Memory B cell (primary cell): ENCODE data around the gene DNAH8.
A peak's percentile ranks its signal among the peaks of the same experiment; 100 is the strongest.
"Not testable (repeated sequence)": the region's sequence is repeated elsewhere in the genome, so short reads cannot be mapped to it uniquely, and the experiment has no call there.

Source experiments
- ATAC-seq: fragments of 150-1000 bp; cut with Tn5 transposase; 2 replicates; pipeline ENCODE4 v1.10.0; 2021; ENCODE audit warnings: low read depth, mild to moderate bottlenecking, moderate library complexity
- DNase-seq, 2 donors: peaks; one replicate each; pipeline ENCODE4 v3.0.0; 2022; ENCODE audit warnings: low spot score in 2 of 2
- H3K27ac Mint-ChIP-seq: one replicate; pipeline ENCODE4 v1.8.0; 2022; ENCODE audit warnings: mild to moderate bottlenecking, moderate library complexity, mixed read lengths
- H3K27me3 Mint-ChIP-seq: one replicate; pipeline ENCODE4 v1.8.0; 2022; ENCODE audit warnings: mixed read lengths
- H3K36me3 Mint-ChIP-seq: one replicate; pipeline ENCODE4 v1.8.0; 2022; ENCODE audit warnings: mild to moderate bottlenecking, mixed read lengths
- H3K4me1 Mint-ChIP-seq: one replicate; pipeline ENCODE4 v1.8.0; 2022; ENCODE audit warnings: mixed read lengths
- H3K4me3 Mint-ChIP-seq: one replicate; pipeline ENCODE4 v1.8.0; 2022; ENCODE audit warnings: mild to moderate bottlenecking, moderate library complexity, mixed read lengths
- H3K9me3 Mint-ChIP-seq: one replicate; pipeline ENCODE4 v1.8.0; 2022; ENCODE audit warnings: mixed read lengths

Gene DNAH8

GRCh38 chr6:38867726-38868125 is 152.6 kb downstream of the DNAH8 start:
- H3K4me1 Mint-ChIP-seq, result peaks cover 4% of the 10 kb centered on the region
- peaks cover 1% of the 10 kb centered on the region for H3K27me3 Mint-ChIP-seq
- no peak for ATAC-seq
- H3K9me3 Mint-ChIP-seq, result peaks cover 1% of the 10 kb centered on the region
- no peak overlapping the region for H3K4me3 Mint-ChIP-seq
- no peak overlapping the region for H3K27ac Mint-ChIP-seq
- no peaks in the 10 kb centered on the region for H3K36me3 Mint-ChIP-seq
- DNase-seq, result no peak

- Mint-ChIP-seq H3K27me3 (peaks cover 3% of the 10 kb centered on the region), H3K9me3 (no peaks in the 10 kb centered on the region), H3K4me1 (peaks cover 4% of the 10 kb centered on the region), H3K36me3 (peaks cover 1% of the 10 kb centered on the region), H3K27ac (no peak overlapping the region), H3K4me3 (no peak overlapping the region)
- no peak for ATAC-seq
- peak; percentile 28 to 43 for DNase-seq
These were observed 156.8 kb downstream of the DNAH8 start for GRCh38 chr6:38871741-38872568.

- peaks cover 5% of the 10 kb centered on the region for H3K27me3 Mint-ChIP-seq
- no peak overlapping the region for H3K27ac Mint-ChIP-seq
- no peak for DNase-seq
- H3K9me3 Mint-ChIP-seq, result peaks cover 1% of the 10 kb centered on the region
- peaks cover 1% of the 10 kb centered on the region for H3K36me3 Mint-ChIP-seq
- ATAC-seq, result no peak
- no peak overlapping the region for H3K4me3 Mint-ChIP-seq
- peaks cover 4% of the 10 kb centered on the region for H3K4me1 Mint-ChIP-seq
These were observed 157.9 kb downstream of the DNAH8 start for GRCh38 chr6:38873001-38873400.

GRCh38 chr6:38873816-38874215 is 158.7 kb downstream of the DNAH8 start:
- H3K4me1 Mint-ChIP-seq, H3K27ac Mint-ChIP-seq, H3K27me3 Mint-ChIP-seq, H3K9me3 Mint-ChIP-seq, ATAC-seq, DNase-seq, H3K4me3 Mint-ChIP-seq, H3K36me3 Mint-ChIP-seq: not testable (repeated sequence)

- ATAC-seq (no peak), DNase-seq (no peak)
- Mint-ChIP-seq H3K36me3 (peaks cover 1% of the 10 kb centered on the region), H3K27ac (no peak overlapping the region), H3K9me3 (peaks cover 1% of the 10 kb centered on the region), H3K4me3 (no peak overlapping the region), H3K4me1 (peaks cover 4% of the 10 kb centered on the region), H3K27me3 (peaks cover 5% of the 10 kb centered on the region)
These were observed 161.4 kb downstream of the DNAH8 start for GRCh38 chr6:38876475-38876874.

GRCh38 chr6:38877721-38878120 is 162.6 kb downstream of the DNAH8 start:
- Mint-ChIP-seq H3K36me3 (peaks cover 1% of the 10 kb centered on the region), H3K9me3 (peaks cover 1% of the 10 kb centered on the region), H3K27ac (no peak overlapping the region), H3K27me3 (peaks cover 5% of the 10 kb centered on the region), H3K4me3 (no peak overlapping the region), H3K4me1 (no peaks in the 10 kb centered on the region)
- ATAC-seq (no peak), DNase-seq (no peak)

GRCh38 chr6:38882157-38882556 is 167.0 kb downstream of the DNAH8 start:
- ATAC-seq (no peak), DNase-seq (no peak)
- Mint-ChIP-seq H3K9me3 (peaks cover 1% of the 10 kb centered on the region), H3K27me3 (peaks cover 3% of the 10 kb centered on the region), H3K36me3 (no peaks in the 10 kb centered on the region), H3K4me1 (no peaks in the 10 kb centered on the region), H3K4me3 (no peak overlapping the region), H3K27ac (no peak overlapping the region)

GRCh38 chr6:38897507-38897906 is 182.4 kb downstream of the DNAH8 start:
- no peak overlapping the region for H3K27ac Mint-ChIP-seq
- no peak for DNase-seq
- no peaks in the 10 kb centered on the region for H3K27me3 Mint-ChIP-seq
- no peaks in the 10 kb centered on the region for H3K4me1 Mint-ChIP-seq
- no peak overlapping the region for H3K4me3 Mint-ChIP-seq
- H3K9me3 Mint-ChIP-seq, result no peaks in the 10 kb centered on the region
- no peak for ATAC-seq
- no peaks in the 10 kb centered on the region for H3K36me3 Mint-ChIP-seq

- Mint-ChIP-seq H3K4me1 (no peaks in the 10 kb centered on the region), H3K27ac (no peak overlapping the region), H3K9me3 (no peaks in the 10 kb centered on the region), H3K27me3 (peaks cover 3% of the 10 kb centered on the region), H3K4me3 (no peak overlapping the region), H3K36me3 (no peaks in the 10 kb centered on the region)
- no peak for ATAC-seq
- DNase-seq, result no peak
These were observed 186.9 kb downstream of the DNAH8 start for GRCh38 chr6:38901802-38902522.

GRCh38 chr6:38906582-38906981 is 191.5 kb downstream of the DNAH8 start:
- H3K27me3 Mint-ChIP-seq, result peaks cover 3% of the 10 kb centered on the region
- no peak overlapping the region for H3K4me3 Mint-ChIP-seq
- no peaks in the 10 kb centered on the region for H3K36me3 Mint-ChIP-seq
- ATAC-seq (no peak), DNase-seq (no peak)
- no peak overlapping the region for H3K27ac Mint-ChIP-seq
- H3K4me1 Mint-ChIP-seq, result no peaks in the 10 kb centered on the region
- no peaks in the 10 kb centered on the region for H3K9me3 Mint-ChIP-seq

GRCh38 chr6:38907264-38907663 is 192.2 kb downstream of the DNAH8 start:
- H3K9me3 Mint-ChIP-seq, result no peaks in the 10 kb centered on the region
- H3K36me3 Mint-ChIP-seq, result no peaks in the 10 kb centered on the region
- peaks cover 3% of the 10 kb centered on the region for H3K27me3 Mint-ChIP-seq
- DNase-seq (no peak), ATAC-seq (no peak)
- no peak overlapping the region for H3K4me3 Mint-ChIP-seq
- H3K4me1 Mint-ChIP-seq, result no peaks in the 10 kb centered on the region
- H3K27ac Mint-ChIP-seq, result no peak overlapping the region

- no peak for ATAC-seq
- no peaks in the 10 kb centered on the region for H3K4me1 Mint-ChIP-seq
- no peak overlapping the region for H3K27ac Mint-ChIP-seq
These were observed 194.1 kb downstream of the DNAH8 start for GRCh38 chr6:38909015-38909730.

GRCh38 chr6:38910207-38910606 is 195.1 kb downstream of the DNAH8 start:
- no peaks in the 10 kb centered on the region for H3K36me3 Mint-ChIP-seq
- H3K27ac Mint-ChIP-seq, result no peak overlapping the region
- no peaks in the 10 kb centered on the region for H3K27me3 Mint-ChIP-seq
- no peak for DNase-seq
- no peaks in the 10 kb centered on the region for H3K4me1 Mint-ChIP-seq
- H3K9me3 Mint-ChIP-seq, result no peaks in the 10 kb centered on the region
- no peak for ATAC-seq
- no peak overlapping the region for H3K4me3 Mint-ChIP-seq

More at GRCh38 chr6:38909015-38909730, 194.1 kb downstream of the DNAH8 start:
- no peak for DNase-seq
- no peaks in the 10 kb centered on the region for H3K36me3 Mint-ChIP-seq
- peaks cover under 1% of the 10 kb centered on the region for H3K27me3 Mint-ChIP-seq
- no peaks in the 10 kb centered on the region for H3K9me3 Mint-ChIP-seq
- H3K4me3 Mint-ChIP-seq, result no peak overlapping the region

GRCh38 chr6:38912378-38912777 is 197.3 kb downstream of the DNAH8 start:
- no peak for ATAC-seq
- no peaks in the 10 kb centered on the region for H3K4me1 Mint-ChIP-seq
- H3K9me3 Mint-ChIP-seq, result no peaks in the 10 kb centered on the region
- H3K36me3 Mint-ChIP-seq, result no peaks in the 10 kb centered on the region
- DNase-seq, result no peak
- no peaks in the 10 kb centered on the region for H3K27me3 Mint-ChIP-seq
- no peak overlapping the region for H3K4me3 Mint-ChIP-seq
- H3K27ac Mint-ChIP-seq, result no peak overlapping the region
